Activated CD4-positive, alpha-beta T cell treated with anti-CD3 and anti-CD28 coated beads for 36 hours (primary cell): Measurements from ENCODE around the gene SLC2A14. TPM values are rescaled to one million over a fixed set of nuclear protein-coding genes. Genes with fewer than 3 reads are reported as not detected.
"Not testable (repeated sequence)": the region's sequence is repeated elsewhere in the genome, so short reads cannot be mapped to it uniquely, and the experiment has no call there.

Experiments
- ATAC-seq: fragments of 200-7000 bp; cut with Tn5 transposase; one replicate; pipeline ENCODE4 v1.10.0; 2021; ENCODE audit warnings: mild to moderate bottlenecking, moderate library complexity
- CTCF ChIA-PET: fragments of 350-600 bp; sonication (Branson Sonifier 250); formaldehyde crosslinking; loops from one replicate; lab custom pipeline; 2021; ENCODE audit warnings: antibody characterized with exemption; lab: Charles Lee
- POLR2A ChIA-PET: fragments of 350-600 bp; sonication (Branson Sonifier 250); formaldehyde crosslinking; loops from one replicate; lab custom pipeline; 2021; ENCODE audit warnings: antibody characterized with exemption, inconsistent platforms; lab: Charles Lee
- DNase-seq: peaks from one replicate; pipeline ENCODE4 v3.0.0-alpha.2; 2020
- H3K27ac Mint-ChIP-seq: one replicate; pipeline ENCODE4 v1.8.0; 2021; ENCODE audit warnings: mixed read lengths
- H3K27me3 Mint-ChIP-seq: one replicate; pipeline ENCODE4 v1.8.0; 2021; ENCODE audit warnings: mixed read lengths
- H3K36me3 Mint-ChIP-seq: one replicate; pipeline ENCODE4 v1.8.0; 2021; ENCODE audit warnings: low read depth, mixed read lengths
- H3K4me1 Mint-ChIP-seq: one replicate; pipeline ENCODE4 v1.8.0; 2021; ENCODE audit warnings: mixed read lengths
- H3K4me3 Mint-ChIP-seq: one replicate; pipeline ENCODE4 v1.8.0; 2021; ENCODE audit warnings: mild to moderate bottlenecking, moderate library complexity, mixed read lengths
- H3K9me3 Mint-ChIP-seq: one replicate; pipeline ENCODE4 v1.8.0; 2021; ENCODE audit warnings: low read depth, mixed read lengths
- intact Hi-C, 2 experiments: fragments of 100-400 bp; cut with DNase I in 1 of 2; cut with micrococcal nuclease in 1 of 2; formaldehyde crosslinking; loops; one replicate each; pipeline versions ENCODE4 v1.14.2 to v1.15.1; 2022 to 2024; cut with DNase I, micrococcal nuclease
- total RNA-seq, 2 experiments: library from RNA; stranded (reverse); gene quantifications; one replicate each; pipeline ENCODE4 v1.2.3, GENCODE V29; 2021

SLC2A14 gene
- total RNA-seq, 2 experiments from 2014 or later: 0.19 to 0.25 TPM

DNA sequence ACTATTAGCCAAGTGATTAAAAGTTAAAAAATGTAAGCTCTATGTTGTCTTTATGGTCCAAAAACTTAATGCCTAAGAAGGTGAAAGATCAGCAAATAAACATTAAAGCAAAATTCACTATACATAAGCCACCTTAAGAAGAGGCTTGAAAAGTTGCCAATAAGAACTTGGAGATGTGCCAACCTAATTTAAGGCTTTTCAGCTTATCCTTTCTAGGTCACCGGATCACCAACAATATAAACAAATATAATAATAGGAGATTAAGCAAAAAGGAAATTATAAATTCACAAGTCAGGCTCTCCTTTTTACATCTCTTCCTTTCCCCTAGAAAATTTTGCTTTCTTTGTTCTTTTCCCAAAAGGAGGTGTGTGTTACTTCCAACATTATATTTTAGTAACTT, 32.4 kb upstream of the SLC2A14 start:
- H3K4me3 Mint-ChIP-seq: no peak overlapping the region
- DNase-seq: no peak
- H3K9me3 Mint-ChIP-seq: no peaks in the 10 kb centered on the region
- H3K36me3 Mint-ChIP-seq: no peaks in the 10 kb centered on the region
- CTCF ChIA-PET: interaction anchor here (0.5 to 1.6 kb wide), 5 partner anchors 77 to 263 kb away, joined by 3 to 5 read pairs (median 3); no protein-coding TSS in a partner anchor
- no peaks in the 10 kb centered on the region for H3K4me1 Mint-ChIP-seq
- H3K27me3 Mint-ChIP-seq: no peaks in the 10 kb centered on the region
- ATAC-seq: no peak
- intact Hi-C loops: no loop called here
- H3K27ac Mint-ChIP-seq: no peak overlapping the region
- POLR2A ChIA-PET: no interaction called here

DNA sequence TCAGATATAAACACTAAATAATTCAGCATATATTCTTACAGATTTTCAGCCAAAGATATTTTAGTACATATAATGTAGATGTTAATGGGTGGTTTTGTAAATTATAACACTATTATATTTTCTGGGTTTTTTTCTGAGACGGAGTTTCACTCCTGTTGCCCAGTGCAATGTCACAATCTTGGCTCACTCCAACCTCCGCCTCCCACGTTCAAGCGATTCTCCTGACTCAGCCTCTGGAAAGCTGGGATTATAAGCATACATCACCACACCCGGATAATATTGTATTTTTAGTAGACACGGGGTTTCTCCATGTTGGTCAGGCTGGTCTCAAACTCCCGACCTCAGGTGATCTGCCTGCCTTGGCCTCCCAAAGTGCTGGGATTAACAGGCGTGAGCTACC, 29.7 kb upstream of the SLC2A14 start:
- not testable (repeated sequence) for ATAC-seq, DNase-seq

DNA sequence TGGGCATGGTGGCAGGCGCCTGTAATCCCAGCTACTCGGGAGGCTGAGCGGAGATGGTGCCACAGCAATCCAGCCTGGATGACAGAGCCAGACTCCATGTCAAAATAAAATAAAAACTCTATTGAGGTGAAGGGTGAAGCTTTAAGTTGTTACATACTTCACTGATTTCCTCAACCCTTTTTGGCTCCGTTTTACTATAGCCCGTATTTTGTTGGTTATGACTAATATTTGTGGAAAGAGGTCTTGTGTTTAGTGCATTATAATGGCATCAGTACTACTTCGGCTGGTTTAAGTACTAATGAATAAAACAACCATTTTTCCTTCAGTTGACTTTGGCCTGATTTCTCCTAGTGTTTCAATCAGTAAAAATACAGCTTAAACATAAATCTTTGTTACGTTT, 27.0 kb upstream of the SLC2A14 start:
- DNase-seq (no peak), ATAC-seq (no peak)
- POLR2A ChIA-PET: no interaction called here
- Mint-ChIP-seq H3K4me3 (no peak overlapping the region), H3K4me1 (no peaks in the 10 kb centered on the region), H3K36me3 (no peaks in the 10 kb centered on the region), H3K9me3 (no peaks in the 10 kb centered on the region), H3K27me3 (no peaks in the 10 kb centered on the region), H3K27ac (no peak overlapping the region)
- CTCF ChIA-PET: interaction anchor here (0.6 to 1.6 kb wide), 3 partner anchors 25 to 61 kb away, joined by 3 to 6 read pairs (median 4); no protein-coding TSS in a partner anchor
- intact Hi-C loops: no loop called here

More for the DNA sequence above, 29.7 kb upstream of the SLC2A14 start:
- H3K4me3 Mint-ChIP-seq, H3K27ac Mint-ChIP-seq, POLR2A ChIA-PET, H3K4me1 Mint-ChIP-seq, H3K9me3 Mint-ChIP-seq, H3K27me3 Mint-ChIP-seq, H3K36me3 Mint-ChIP-seq, intact Hi-C loops: not testable (repeated sequence)
- CTCF ChIA-PET: interaction anchor here (0.7 kb wide), 1 partner anchor 17 kb away, joined by 3 read pairs; no protein-coding TSS in a partner anchor

DNA sequence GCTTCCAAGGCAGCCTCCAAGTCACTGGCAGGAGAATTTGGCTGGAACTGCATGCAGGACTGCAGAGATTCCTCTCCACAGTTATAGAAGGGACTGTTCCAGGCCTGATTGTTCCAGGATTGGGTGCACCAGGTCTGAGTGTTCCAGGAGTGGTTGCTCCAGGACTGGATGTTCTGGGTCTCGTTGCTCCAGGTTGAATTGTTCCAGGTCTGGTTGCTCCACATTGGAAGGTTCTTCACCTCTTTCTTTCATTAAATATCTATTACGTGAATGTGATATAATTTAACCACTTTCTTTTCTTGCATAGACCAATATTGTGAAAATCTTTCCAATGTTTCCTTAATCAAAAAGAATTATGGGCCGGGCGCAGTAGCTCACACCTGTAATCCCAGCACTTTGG, 24.0 kb upstream of the SLC2A14 start:
- H3K36me3 Mint-ChIP-seq, ATAC-seq, POLR2A ChIA-PET, H3K4me1 Mint-ChIP-seq, H3K27me3 Mint-ChIP-seq, intact Hi-C loops, H3K27ac Mint-ChIP-seq, H3K9me3 Mint-ChIP-seq, CTCF ChIA-PET, DNase-seq, H3K4me3 Mint-ChIP-seq: not testable (repeated sequence)

DNA sequence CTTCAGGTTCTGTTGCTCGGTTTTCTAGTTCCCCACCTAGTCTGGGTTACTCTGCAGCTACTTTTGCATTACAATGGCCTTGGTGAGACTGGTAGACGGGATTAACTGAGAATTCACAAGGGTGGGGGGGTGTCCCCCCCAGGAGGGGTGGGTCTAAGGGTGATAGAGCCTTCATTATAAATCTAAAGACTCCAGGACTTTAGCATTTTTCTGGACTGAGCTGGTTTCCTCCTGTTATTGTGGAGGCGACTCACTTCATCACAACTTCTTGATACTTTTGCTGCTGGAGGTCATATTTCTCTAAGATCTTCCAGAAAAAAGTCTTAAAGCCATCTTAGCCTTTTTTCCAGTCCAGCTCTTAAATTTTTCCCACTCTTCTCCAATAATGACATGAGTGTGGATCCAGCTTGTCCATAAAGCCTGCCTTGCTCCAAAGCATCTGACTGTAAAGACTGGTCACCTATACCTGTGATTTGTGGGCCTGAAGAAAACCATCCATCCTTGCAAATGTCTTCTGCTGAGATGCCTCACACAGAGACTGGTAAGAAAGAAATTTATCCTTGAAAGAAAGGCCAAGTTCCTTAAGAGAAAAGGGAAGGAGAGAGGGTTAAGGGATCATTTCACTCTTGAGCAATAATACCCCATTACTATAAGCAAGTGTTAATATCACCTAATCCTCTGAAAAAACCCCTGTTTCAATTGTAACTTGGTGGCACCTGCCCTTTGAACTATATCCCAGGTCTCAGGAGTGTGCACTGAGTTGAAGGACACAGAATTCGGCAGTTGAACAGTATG, 19.7 kb upstream of the SLC2A14 start:
- intact Hi-C loops: no loop called here
- no peaks in the 10 kb centered on the region for H3K36me3 Mint-ChIP-seq
- no peak overlapping the region for H3K4me3 Mint-ChIP-seq
- ChIA-PET POLR2A (no interaction called here), CTCF (interaction anchor here (1.2 kb wide), 1 partner anchor 8 kb away, joined by 3 read pairs; no protein-coding TSS in a partner anchor)
- H3K27ac Mint-ChIP-seq: no peak overlapping the region
- ATAC-seq (no peak), DNase-seq (no peak)
- no peaks in the 10 kb centered on the region for H3K4me1 Mint-ChIP-seq
- H3K27me3 Mint-ChIP-seq: peaks cover 2% of the 10 kb centered on the region
- H3K9me3 Mint-ChIP-seq: no peaks in the 10 kb centered on the region

DNA sequence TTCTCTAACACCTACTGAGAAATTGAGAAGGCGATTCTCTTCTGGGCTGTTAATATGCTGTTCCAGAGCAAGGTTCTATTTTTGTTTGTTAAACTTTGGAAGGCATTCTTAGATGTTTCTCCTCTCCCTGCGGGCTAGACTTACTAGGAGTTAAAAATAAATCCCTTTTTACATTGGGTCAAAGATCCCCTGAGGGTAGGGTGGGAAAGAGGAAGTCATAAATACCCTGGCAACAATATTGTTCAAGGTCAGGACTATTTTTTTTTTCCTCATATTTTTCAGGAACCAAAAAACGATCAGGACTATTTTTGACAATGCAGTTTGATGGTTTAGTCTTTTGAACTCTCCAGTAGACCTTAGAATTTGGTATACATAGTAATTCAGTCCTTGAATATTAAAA, 12.0 kb upstream of the SLC2A14 start:
- no peak overlapping the region for H3K27ac Mint-ChIP-seq
- DNase-seq (no peak), ATAC-seq (no peak)
- intact Hi-C loops: no loop called here
- no peaks in the 10 kb centered on the region for H3K9me3 Mint-ChIP-seq
- no peak overlapping the region for H3K4me3 Mint-ChIP-seq
- no peaks in the 10 kb centered on the region for H3K27me3 Mint-ChIP-seq
- H3K36me3 Mint-ChIP-seq: no peaks in the 10 kb centered on the region
- POLR2A ChIA-PET: no interaction called here
- CTCF ChIA-PET: interaction anchor here (0.5 to 0.8 kb wide), 2 partner anchors 8 to 18 kb away, joined by 3 read pairs; no protein-coding TSS in a partner anchor
- H3K4me1 Mint-ChIP-seq: no peaks in the 10 kb centered on the region

DNA sequence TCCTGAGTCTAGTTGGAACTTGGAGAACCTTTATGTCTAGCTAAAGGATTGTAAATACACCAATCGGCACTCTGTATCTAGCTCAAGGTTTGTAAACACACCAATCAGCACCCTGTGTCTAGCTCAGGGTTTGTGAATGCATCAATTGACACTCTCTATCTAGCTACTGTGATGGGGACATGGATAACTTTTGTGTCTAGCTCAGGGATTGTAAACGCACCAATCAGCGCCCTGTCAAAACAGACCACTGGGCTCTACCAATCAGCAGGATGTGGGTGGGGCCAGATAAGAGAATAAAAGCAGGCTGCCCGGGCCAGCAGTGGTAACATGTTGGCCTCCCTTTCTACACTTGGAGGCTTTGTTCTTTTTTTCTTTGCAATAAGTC, 9.0 kb upstream of the SLC2A14 start:
- POLR2A ChIA-PET, H3K9me3 Mint-ChIP-seq, H3K27ac Mint-ChIP-seq, ATAC-seq, H3K36me3 Mint-ChIP-seq, H3K27me3 Mint-ChIP-seq, H3K4me3 Mint-ChIP-seq, intact Hi-C loops, DNase-seq, H3K4me1 Mint-ChIP-seq: not testable (repeated sequence)
- CTCF ChIA-PET: interaction anchor here (1.0 to 1.6 kb wide), 2 partner anchors 197 to 245 kb away, joined by 3 read pairs; no protein-coding TSS in a partner anchor

DNA sequence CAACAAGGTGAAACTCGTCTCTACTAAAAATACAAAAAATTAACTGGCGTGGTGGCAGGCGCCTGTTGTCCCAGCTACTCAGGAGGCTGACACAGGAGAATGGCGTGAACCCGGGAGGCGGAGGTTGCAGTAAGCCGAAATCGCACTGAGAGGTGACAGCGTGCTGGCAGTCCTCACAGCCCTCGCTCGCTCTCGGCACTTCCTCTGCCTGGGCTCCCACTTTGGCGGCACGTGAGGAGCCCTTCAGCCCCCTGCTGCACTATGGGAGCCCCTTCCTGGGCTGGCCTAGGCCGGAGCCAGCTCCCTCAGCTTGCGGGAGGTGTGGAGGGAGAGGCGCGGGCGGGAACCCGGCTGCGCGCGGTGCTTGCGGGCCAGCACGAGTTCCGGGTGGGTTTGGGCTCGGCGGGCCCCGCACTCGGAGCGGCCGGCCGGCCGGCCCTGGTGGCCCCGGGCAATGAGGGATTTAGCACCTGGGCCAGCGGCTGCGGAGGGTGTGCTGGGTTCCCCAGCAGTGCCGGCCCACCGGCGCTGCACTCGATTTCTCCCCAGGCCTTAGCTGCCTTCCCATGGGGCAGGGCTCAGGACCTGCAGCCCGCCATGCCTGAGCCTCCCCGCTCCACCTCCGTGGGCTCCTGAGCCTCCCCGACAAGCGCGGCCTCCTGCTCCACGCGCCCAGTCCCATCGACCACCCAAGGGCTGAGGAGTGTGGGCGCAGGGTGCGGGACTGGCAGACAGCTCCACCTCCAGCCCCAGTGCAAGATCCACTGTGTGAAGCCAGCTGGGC, 8.4 kb upstream of the SLC2A14 start:
- H3K9me3 Mint-ChIP-seq, H3K4me1 Mint-ChIP-seq, H3K4me3 Mint-ChIP-seq, H3K36me3 Mint-ChIP-seq, intact Hi-C loops, ATAC-seq, POLR2A ChIA-PET, DNase-seq, H3K27me3 Mint-ChIP-seq, H3K27ac Mint-ChIP-seq: not testable (repeated sequence)
- CTCF ChIA-PET: interaction anchor here (1.0 kb wide), 1 partner anchor 245 kb away, joined by 3 read pairs; no protein-coding TSS in a partner anchor

DNA sequence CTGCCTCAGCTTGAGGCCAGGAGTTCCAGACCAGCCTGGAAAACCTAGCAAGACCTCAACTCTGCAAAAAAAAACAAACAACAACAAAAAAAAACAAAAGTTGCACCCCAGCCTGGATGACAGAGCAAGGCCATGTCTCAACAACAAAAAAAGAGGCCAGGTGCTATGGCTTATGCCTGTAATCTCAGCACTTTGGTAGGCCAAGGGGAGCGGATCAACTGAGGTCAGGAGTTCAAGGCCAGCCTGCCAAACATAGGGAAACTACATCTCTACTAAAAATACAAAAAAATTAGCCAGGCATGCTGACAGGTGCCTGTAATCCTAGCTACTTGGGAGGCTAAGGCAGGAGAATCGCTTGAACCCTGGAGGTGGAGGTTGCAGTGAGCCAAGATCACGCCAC, 6.5 kb upstream of the SLC2A14 start:
- CTCF ChIA-PET: interaction anchor here (1.3 kb wide), 1 partner anchor 71 kb away, joined by 4 read pairs; no protein-coding TSS in a partner anchor

DNA sequence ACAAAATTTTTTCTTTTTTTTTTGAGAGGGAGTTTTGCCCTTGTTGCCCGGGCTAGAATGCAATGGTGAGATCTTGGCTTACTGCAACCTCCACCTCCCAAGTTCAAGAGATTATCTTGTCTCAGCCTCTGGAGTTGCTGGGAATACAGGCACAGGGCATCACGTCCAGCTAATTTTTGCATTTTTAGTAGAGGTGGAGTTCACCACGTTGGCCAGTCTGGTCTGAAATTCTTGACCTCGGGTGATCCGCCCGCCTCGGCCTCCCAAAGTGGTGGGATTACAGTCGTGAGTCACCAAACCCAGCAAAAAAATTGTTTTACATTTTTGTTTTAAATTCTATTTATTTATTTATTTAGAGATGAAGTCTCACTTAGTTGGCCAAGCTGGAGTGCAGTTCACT, 4.7 kb upstream of the SLC2A14 start:
- DNase-seq (no peak), ATAC-seq (no peak)
- ChIA-PET POLR2A (interaction anchor here (0.7 kb wide), 1 partner anchor 157 kb away, joined by 3 read pairs; no protein-coding TSS in a partner anchor), CTCF (interaction anchor here (0.7 kb wide), 2 partner anchors 150 to 764 kb away, joined by 4 to 5 read pairs; no protein-coding TSS in a partner anchor)
- H3K36me3 Mint-ChIP-seq: no peaks in the 10 kb centered on the region
- intact Hi-C loops: no loop called here
- peaks cover 2% of the 10 kb centered on the region for H3K4me1 Mint-ChIP-seq
- no peak overlapping the region for H3K27ac Mint-ChIP-seq
- peaks cover 8% of the 10 kb centered on the region for H3K27me3 Mint-ChIP-seq
- no peaks in the 10 kb centered on the region for H3K9me3 Mint-ChIP-seq
- H3K4me3 Mint-ChIP-seq: no peak overlapping the region

More for the DNA sequence above, 6.5 kb upstream of the SLC2A14 start:
- POLR2A ChIA-PET: no interaction called here
- Mint-ChIP-seq H3K36me3 (no peaks in the 10 kb centered on the region), H3K4me1 (no peaks in the 10 kb centered on the region), H3K4me3 (no peak overlapping the region), H3K27ac (no peak overlapping the region), H3K9me3 (no peaks in the 10 kb centered on the region), H3K27me3 (no peaks in the 10 kb centered on the region)
- ATAC-seq (no peak), DNase-seq (no peak)
- intact Hi-C loops: no loop called here

DNA sequence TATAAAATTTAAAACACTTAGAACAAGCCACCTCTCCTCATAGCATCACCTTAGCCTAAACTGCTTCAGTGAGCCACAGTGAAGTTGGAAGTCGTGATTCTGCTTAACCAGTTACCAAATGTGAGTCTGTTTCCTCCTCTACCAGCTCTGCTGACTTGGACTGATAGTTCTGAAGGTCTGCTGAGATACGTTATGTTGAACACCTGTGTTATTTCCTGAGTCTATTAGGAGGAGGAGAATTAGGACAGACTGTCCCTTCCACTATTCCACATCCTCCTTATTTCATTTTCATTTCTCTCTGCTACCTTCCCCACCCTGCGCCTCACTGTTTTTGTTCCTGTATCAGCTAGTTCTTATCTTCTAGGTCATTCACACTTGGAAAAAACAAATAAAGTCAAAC, 2.4 kb downstream of the SLC2A14 start:
- ATAC-seq (no peak), DNase-seq (no peak)
- no peak overlapping the region for H3K4me3 Mint-ChIP-seq
- ChIA-PET POLR2A (no interaction called here), CTCF (interaction anchor here (0.7 kb wide), 1 partner anchor 131 kb away, joined by 3 read pairs; no protein-coding TSS in a partner anchor)
- H3K36me3 Mint-ChIP-seq: no peaks in the 10 kb centered on the region
- no peaks in the 10 kb centered on the region for H3K9me3 Mint-ChIP-seq
- H3K4me1 Mint-ChIP-seq: peaks cover 2% of the 10 kb centered on the region
- H3K27ac Mint-ChIP-seq: no peak overlapping the region
- H3K27me3 Mint-ChIP-seq: peaks cover 25% of the 10 kb centered on the region
- intact Hi-C loops: no loop called here
